HG03095 (cell line): ENCODE results near the gene CD180.

Source experiments
- ATAC-seq: cut with Tn5 transposase; IDR thresholded peaks from one replicate; pipeline ENCODE4 v1.9.1; 2021; ENCODE audit warnings: moderate library complexity; ENCODE audit not compliant: unreplicated experiment

Gene CD180

DNA sequence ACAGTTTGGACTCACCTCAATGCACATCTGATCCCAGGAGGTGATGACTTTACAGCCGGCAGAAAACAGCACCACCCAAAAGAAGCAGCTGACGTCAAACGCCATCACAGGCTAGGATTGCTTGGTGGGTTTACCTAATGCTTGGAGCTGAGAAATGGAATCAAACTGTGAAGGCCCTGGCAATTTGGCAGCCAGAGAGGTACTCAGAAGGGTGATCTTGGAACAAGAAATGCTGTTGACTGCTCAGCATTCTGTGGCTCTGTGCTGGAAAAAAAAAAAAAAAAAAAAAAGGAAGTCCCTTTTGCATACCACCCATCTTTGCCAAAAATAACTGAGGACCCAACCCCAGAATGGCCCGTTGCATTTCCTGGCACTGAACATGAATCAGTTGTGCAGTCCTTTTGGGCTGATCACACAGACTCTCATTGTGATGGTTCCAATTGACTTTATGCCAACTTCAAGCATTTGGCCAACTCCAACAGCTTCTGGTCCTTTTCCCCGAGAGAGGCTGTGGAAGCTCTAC lies at the start of gene CD180:
TSS of gene CD180 (minus strand) at position 263 of the 523 bp plus-strand sequence. CDS start at position 105, 158 bp downstream.
- no peak for ATAC-seq

DNA sequence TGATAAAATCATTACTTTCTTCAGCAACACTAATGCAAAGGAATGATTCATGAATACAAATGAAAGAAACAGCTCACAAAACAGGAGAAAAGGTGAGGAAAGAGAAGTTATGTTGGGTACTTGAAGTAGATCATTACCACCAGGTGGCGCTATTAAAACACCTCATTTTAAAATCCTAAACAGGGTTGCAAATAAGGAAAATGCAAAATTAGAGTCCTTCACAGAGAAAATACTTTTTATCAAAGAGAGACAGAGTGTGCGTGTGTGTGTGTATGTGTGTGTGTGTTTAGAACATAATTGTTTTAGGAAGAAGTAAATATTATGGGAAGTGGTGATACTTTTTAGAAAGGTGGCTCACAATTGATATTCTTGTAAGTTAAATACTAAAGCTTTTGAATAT lies 49.5 kb upstream of the CD180 start:
- ATAC-seq: no peak

DNA sequence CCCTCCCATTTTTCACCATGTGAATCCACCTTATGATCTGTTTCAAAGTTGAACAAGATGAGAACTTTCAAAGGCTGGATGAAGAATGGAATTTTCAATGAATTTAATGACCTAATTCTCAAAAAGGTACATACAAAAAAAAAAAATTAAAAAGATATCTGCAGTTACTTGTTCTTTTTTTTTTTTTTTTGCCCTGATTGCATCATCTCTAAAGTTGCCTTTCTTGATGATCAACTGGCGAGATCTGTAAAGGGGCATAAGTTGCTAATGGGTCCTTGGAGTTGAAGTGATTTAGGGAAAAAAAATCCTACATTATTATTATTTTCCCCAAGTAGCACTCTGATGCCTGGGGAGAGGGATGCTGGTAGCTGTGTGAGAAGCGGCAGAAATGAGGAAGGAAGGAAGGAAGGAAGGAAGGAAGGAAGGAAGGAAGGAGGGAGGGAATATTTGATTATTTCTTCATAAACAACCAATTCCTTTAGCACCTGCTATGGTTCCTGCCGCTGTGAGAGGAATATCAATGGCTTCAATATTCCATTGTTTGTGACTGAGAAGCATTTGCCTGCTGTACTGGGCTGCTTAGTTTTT lies 48.8 kb upstream of the CD180 start:
- no peak for ATAC-seq

GRCh38 chr5:67244345-67244793 lies 47.8 kb upstream of the CD180 start:
- ATAC-seq: no peak

DNA sequence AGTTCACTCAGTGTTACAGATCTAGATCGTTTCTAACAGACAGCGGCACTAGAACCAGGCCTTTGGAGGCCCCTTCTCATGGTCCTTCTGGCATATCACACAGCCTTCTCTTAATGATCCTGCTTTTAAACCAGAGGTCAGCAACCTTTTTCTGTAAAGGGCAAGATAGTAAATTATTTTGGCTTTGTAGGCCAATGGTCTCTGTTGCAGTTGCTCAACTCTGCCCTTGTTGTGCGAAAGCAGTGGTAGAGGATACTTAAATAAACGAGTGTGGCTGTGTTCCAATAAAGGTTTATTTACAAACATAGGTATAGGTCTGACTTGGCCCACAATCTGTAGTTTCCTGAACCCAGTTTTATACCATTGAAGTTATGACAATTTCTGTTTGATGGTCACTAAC lies 47.3 kb upstream of the CD180 start:
- no peak for ATAC-seq

- ATAC-seq: no peak
Observed at GRCh38 chr5:67243349-67243748, 46.8 kb upstream of the CD180 start.

- no peak for ATAC-seq
Observed at GRCh38 chr5:67241326-67241725, 44.7 kb upstream of the CD180 start.

GRCh38 chr5:67240846-67241245 lies 44.2 kb upstream of the CD180 start:
- no peak for ATAC-seq

- no peak for ATAC-seq
Observed at GRCh38 chr5:67240065-67240464, 43.5 kb upstream of the CD180 start.

DNA sequence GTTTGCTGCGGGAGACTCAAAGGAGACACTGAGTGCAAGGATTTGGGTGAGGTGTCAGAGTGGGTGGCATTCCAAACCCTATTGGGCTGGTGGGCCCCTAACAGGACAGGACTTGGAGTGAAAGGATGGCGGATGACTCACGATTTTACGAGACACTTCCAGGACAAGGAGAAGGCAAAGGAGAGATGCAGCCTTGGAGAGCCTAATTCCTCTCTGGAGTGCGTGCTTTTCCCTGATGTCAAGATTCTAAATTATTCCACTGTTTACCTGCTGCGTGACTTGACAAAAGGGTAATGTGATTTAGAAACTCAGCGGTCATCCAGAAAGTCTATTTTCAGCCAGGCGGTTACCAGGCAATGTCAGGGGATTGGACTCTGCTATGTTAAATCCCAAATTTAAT lies 41.6 kb upstream of the CD180 start:
- ATAC-seq: no peak

DNA sequence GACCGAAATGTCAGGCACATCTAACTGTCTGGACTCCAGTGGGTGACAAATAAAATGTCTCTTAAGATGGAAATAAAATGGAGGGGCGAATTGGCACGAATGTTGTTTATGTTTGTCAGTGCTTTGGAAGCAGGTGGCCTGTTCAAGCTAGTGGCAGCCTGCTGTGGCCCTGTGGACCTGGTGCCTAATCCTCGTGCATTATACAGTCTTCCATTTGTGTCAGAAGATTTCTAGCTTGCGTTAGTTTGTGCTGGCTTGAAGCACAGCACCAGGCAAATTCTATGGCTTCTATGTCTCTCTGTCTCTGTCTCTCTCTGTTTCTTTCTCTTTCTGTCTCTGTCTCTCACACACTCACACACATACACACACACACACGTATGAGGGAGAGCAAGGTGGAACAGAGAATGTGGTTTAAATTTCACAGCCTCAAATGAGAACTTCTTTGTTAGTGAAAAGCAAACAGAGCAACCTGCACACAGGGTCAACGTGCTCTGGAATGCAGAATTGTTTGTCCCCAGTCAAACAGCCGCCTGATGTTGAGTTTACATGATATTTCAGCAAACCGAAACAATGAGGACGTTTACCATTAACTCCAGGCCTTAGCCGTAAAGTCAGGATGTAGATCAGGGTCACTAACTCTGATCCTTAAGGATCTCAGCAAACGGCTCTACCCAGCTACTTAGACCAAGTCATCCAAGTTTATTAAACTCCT lies 39.0 kb upstream of the CD180 start:
- no peak for ATAC-seq

GRCh38 chr5:67234671-67235176 lies 38.1 kb upstream of the CD180 start:
- no peak for ATAC-seq

- ATAC-seq: no peak
Observed at GRCh38 chr5:67233075-67233474, 36.5 kb upstream of the CD180 start.

- ATAC-seq: no peak
Observed at GRCh38 chr5:67223211-67223610, 26.6 kb upstream of the CD180 start.

- ATAC-seq: peak; percentile 33
Observed at GRCh38 chr5:67222243-67223025, 25.8 kb upstream of the CD180 start.

GRCh38 chr5:67221487-67222242 lies 25.1 kb upstream of the CD180 start:
- peak; percentile 91 for ATAC-seq

DNA sequence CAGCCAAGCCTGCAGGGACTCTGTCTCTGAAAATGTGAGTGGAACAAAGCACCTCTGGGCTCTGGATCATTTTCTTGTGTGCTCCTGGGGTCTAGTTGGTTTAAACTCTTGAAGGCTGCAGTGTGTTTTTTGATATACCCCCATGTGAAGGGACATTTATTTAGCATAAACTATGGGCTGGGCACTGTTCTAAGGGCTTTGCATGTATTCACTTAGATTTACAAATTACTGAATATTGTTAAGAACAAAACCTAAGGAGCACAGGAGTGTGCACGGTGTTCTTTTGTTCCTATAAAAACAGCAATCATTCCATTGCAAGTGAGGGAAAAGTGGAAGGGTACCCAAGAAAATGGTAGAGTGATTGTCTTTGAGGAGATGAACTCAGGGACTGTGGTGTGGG lies 20.0 kb upstream of the CD180 start:
- ATAC-seq: no peak

DNA sequence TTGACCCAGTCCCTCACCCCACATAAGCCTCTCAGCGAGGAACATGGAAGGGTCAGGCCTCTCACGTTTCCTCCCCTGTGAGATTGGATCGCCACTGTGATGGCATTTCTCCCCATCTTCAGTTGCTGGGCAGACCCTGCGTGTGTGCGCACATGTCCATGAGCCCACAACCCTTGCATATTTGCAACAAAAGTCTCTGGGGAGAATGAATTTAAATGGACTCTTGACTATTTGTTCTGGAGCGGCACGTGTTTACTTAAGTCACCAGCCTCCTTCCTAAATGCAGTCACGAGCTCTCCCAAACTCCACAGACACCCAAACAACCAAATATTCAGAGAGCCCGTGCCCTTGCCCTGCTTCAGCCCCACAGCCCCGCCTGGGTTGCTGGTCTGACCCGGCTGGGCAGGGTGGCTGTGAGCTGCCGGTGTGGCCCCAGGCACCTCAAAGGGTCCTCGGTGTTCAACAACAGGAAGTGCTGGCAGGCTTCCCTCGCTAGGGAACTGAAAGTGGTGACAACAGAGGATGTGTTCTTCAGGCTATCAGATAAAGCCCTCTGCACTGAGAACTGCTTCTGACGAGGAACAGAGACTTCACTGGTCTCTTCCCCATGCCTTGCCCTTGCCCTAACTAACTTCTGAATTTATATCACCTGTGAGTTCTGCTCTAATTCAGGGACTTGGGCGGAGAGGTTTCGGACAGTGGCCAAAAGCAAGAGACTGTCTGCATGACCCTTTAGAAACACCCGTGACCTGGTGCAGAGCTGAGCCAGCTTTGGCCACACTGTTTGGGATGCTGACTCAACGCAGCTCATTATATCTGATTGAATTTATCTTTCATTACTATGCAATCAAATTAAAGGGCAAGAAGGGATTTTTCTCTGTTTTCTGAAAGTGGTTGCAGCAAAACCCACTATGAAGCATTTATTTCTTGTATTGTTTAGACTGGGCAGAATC lies 19.2 kb upstream of the CD180 start:
- ATAC-seq: peak; percentile 99

GRCh38 chr5:67214707-67215447 lies 18.3 kb upstream of the CD180 start:
- no peak for ATAC-seq
